ENCODE data around the gene HBE1.
"Not testable (repeated sequence)": the region's sequence is repeated elsewhere in the genome, so short reads cannot be mapped to it uniquely, and the experiment has no call there.

HBE1 gene

DNA sequence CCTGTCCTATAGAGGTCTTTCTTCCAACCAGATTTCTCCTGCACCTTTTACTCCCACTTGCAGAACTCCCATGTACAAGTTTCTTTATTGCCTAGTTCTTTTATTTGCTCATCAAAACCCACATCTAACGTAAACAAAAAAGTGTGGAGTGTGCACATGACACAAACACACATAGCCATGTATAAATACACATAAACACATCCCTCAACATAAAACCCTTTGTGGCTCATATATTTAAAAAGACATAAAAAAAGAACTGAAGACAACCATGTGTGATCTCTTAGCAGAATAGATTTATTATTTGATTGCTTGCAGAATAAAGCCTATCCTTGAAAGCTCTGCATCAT, 16.9 kb downstream of the HBE1 start:
- DNase-seq (ENCODE audit: low spot score) = no peak

GRCh38 chr11:5252192-5252918, 17.4 kb downstream of the HBE1 start:
- DNase-seq (ENCODE audit: low spot score) = no peak

DNA sequence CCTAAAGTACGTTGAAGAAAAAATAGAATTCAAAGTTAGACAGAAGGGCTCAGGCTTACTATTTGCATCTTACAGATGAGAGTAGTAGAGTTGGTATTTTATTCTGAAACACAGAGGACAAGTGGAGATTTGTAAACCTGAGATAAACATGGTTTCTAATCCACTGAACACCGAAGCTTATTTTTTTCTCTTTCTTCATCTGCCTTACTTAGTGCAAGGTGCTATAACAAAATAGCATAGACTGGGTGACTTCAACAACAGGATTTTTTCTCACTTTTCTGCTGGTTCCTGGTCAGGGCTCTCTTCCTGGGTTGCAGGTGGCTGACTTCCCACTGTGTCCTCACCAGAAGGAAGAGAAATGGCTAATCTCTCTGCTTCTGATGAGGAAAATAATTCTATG, 18.0 kb downstream of the HBE1 start:
- no peak for DNase-seq (ENCODE audit: low spot score)

DNA sequence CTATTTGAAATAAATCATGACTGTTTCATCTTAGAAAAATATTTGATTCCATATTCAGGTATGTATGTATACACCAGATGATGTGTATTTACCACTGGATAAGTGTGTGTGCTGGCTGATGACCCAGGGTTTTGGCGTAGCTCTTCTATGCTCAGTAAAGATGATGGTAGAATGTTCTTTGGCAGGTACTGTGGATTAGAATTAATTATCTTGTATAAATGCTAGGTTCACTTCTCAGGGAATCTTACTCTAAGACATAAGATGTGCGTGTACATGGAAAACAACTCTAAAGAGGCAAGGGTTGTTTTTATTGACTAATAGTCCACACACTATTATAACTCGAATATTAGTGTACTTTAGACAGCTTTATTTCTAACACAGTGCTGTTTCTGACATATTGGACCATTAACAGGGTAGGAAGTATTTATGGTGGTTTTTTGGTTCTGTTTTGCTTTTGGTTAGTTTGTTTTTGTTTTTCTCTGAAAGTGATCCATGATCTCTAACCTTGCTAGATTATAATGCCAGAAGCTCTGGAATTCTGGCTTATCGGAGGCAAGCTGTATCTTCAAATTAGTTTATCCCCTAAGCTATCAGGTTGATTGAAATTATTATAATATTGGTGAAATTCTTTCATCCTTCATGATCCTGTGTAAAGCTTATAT, 19.1 kb downstream of the HBE1 start:
- no peak for DNase-seq (ENCODE audit: low spot score)

GRCh38 chr11:5249807-5250396, 19.8 kb downstream of the HBE1 start, which contains the start of gene HBG1:
TSS of gene HBG1 (minus strand) at chr11:5249857. CDS start at chr11:5249804, 53 bp downstream.
- DNase-seq (ENCODE audit: low spot score) = not testable (repeated sequence)

DNA sequence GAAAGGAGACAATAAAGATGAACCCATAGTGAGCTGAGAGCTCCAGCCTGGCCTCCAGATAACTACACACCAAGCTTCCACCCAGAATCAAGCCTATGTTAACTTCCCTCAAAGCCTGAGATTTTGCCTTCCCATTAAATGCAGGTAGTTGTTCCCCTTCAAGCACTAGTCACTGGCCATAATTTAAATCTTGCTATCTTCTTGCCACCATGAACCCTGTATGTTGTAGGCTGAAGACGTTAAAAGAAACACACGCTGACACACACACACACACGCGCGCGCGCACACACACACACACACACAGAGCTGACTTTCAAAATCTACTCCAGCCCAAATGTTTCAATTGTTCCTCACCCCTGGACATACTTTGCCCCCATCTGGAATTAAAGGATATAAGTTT, 21.2 kb downstream of the HBE1 start:
- not testable (repeated sequence) for DNase-seq (ENCODE audit: low spot score)

- DNase-seq (ENCODE audit: low spot score) = no peak
Observed at GRCh38 chr11:5247472-5248192, 22.1 kb downstream of the HBE1 start.

DNA sequence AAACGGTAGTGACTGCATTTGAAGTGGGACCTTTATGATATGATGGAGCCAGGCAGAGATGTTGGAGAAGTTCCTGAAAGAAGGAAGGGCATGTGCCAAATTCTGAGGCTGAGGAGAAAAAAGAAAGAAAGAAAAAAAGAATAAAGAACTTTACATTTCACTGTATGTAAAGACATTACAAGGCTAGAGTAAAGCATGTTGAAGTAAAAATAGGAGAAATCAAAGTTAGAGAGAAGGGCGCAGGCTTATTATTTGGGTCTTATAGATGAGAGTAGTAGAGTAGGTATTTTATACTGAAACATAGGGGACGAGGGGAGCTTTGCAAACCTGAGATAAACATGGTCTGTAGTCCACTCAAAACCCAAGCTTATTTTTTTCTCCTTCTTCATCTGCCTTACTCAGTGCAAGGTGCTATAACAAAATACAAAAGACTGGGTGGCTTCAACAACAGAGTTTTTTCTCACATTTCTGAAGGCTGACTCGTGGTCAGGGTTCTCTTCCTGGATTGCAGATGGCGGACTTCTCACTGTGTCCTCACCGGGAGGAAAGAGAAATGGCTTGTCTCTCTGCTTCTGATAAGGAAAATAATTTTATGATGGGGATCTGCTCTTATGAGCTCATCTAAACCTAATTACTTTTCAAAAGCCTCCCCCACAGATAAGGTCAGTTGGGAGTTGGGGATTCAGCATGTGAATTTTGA, 22.8 kb downstream of the HBE1 start:
- no peak for DNase-seq (ENCODE audit: low spot score)

- no peak for DNase-seq (ENCODE audit: low spot score)
Observed at GRCh38 chr11:5245155-5245554, 24.6 kb downstream of the HBE1 start.

DNA sequence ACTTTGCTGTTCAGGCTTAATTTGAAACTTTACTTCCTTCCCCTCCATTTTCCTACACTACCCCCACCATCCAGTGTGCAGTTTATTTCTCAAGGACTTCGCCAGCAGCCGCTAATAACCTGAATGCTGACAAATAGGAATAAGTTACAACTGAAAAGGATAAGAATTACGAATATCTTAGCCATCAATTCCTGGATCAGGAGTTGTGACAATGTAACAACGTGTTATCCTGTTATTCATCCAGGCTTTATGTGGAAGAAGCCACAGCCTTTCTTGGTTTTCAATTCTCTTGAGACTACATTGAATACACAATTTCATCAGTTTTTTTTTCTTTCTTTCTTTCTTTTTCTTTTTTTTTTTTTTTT, 25.9 kb downstream of the HBE1 start:
- DNase-seq (ENCODE audit: low spot score) = no peak

DNA sequence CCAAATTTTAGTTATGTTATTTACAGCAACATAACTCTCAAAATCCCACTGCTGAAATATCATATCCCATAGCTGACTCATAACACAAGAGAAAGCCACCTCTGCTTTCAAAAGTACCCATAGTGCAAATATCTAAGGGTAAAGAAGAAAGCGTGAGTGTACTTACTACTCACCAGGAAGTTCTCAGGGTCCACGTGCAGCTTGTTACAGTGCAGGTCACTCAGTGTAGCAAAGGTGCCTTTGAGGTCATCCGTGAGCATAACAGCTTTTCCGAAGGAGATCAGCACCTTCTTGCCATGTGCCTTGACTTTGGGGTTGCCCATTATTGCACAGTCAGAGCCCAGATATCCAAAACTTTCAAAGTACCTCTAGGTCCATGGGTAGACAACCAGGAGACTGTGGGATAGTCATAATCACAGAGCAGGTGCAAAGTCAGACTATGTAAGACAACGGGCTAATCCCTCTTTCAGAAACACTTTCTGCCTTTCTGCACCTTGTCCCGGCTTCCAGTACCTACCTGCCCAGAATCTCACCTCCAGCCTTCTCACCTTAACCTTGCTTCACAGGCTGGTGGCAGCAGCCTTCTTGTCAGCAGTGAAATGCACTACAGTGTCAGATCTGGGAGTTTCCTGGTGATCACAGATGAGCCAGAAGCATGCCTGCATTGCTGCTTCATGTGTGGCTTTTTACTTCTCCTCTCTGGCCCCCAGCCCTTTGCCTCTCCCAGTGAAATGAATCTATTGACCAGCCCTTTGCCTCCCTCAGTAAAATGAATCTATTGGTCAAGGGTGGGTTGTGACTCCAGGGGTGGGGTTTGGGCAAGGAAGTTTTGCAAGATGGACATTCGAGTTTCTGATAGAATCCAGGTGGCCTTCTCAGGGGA, 26.6 kb downstream of the HBE1 start:
- no peak for DNase-seq (ENCODE audit: low spot score)

DNA sequence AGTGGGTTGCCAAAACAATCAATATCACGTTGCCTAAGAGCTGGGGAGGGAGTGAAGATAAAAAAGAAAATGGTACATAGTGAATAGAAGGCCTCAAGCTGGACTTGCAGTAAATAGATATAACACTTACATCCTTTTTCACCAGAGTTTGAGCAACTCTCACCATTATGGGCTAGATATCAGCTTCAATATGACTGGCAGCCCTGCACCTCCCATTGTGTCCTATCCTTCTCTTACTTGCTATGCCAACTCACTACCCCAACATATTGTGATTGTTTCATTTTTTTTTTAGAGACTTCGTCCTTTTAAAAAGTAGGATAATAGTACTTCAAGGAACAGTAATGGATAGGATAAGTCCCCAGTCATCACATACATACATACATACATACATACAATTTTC, 27.5 kb downstream of the HBE1 start:
- no peak for DNase-seq (ENCODE audit: low spot score)

GRCh38 chr11:5241458-5241857, 28.3 kb downstream of the HBE1 start:
- no peak for DNase-seq (ENCODE audit: low spot score)

- no peak for DNase-seq (ENCODE audit: low spot score)
Observed at GRCh38 chr11:5240458-5240857, 29.3 kb downstream of the HBE1 start.

DNA sequence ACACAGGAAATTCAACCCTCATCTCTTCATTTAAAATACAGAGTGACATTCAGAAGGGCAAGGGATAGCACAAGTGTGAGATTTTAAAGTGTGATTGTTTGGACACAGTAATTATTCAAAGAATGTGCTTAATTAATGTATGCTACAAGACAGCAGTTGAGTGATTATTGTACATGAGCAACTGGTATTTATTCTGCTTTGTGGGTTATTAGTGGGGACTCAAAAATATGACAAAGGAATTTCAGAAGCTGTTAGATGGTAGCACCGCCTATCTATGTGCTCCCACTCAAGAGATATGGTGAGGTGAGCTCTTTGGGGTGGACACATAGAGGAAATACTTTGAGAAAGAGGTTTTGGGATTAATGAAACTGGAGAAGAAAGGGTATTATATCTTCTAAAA, 29.7 kb downstream of the HBE1 start:
- no peak for DNase-seq (ENCODE audit: low spot score)

- DNase-seq (ENCODE audit: low spot score) = no peak
Observed at GRCh38 chr11:5239046-5239445, 30.7 kb downstream of the HBE1 start.

DNA sequence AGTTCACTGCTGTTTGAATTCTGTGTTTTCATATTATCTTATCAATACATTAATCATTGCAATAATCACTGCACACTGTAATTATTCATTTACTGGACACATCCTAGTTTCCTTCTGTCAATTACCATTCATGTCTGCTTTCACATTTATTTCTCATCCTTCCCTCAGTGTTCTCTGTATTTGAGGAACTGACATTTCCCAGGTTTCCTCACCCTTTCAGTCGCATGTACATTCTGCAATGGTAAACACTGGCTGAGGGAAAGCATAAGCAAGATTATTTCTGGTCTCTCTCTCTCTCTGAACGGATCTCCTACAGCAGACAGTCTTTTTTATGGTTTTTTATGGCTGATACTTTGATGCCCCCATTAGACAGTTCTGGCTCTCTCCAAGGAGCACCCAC, 31.3 kb downstream of the HBE1 start:
- DNase-seq (ENCODE audit: low spot score) = no peak

DNA sequence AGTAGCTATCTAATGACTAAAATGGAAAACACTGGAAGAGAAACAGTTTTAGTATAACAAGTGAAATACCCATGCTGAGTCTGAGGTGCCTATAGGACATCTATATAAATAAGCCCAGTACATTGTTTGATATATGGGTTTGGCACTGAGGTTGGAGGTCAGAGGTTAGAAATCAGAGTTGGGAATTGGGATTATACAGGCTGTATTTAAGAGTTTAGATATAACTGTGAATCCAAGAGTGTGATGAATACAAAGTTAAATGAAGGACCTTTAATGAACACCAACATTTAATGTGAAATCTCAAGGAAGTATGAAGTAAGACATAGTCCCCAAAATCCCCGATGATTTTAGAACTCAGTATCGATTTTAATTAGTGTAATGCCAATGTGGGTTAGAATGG, 32.3 kb downstream of the HBE1 start:
- no peak for DNase-seq (ENCODE audit: low spot score)

- DNase-seq (ENCODE audit: low spot score) = no peak
Observed at GRCh38 chr11:5235364-5236095, 34.2 kb downstream of the HBE1 start.

DNA sequence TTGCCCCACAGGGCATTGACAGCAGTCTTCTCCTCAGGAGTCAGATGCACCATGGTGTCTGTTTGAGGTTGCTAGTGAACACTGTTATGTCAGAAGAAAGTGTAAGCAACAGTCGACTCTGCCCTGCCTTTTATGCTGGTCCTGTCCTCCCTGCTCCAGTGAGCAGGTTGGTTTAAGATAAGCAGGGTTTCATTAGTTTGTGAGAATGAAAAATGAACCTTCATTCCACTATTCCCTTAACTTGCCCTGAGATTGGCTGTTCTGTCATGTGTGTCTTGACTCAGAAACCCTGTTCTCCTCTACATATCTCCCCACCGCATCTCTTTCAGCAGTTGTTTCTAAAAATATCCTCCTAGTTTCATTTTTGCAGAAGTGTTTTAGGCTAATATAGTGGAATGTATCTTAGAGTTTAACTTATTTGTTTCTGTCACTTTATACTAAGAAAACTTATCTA, 35.3 kb downstream of the HBE1 start, which contains the start of gene HBD:
HBD (minus strand) TSS at position 103 of the 454 bp plus-strand sequence; CDS start at position 53, 50 bp downstream.
- DNase-seq (ENCODE audit: low spot score) = no peak

All from COLO829 (cell line).